ENCODE measurements around the gene SCUBE1. TPM values are rescaled to one million over a fixed set of nuclear protein-coding genes. Genes with fewer than 3 reads are reported as not detected.
A peak's percentile ranks its signal among the peaks of the same experiment; 100 is the strongest.

SCUBE1 gene
- total RNA-seq, 1 donor from 2014 or later: 0.64 TPM

DNA sequence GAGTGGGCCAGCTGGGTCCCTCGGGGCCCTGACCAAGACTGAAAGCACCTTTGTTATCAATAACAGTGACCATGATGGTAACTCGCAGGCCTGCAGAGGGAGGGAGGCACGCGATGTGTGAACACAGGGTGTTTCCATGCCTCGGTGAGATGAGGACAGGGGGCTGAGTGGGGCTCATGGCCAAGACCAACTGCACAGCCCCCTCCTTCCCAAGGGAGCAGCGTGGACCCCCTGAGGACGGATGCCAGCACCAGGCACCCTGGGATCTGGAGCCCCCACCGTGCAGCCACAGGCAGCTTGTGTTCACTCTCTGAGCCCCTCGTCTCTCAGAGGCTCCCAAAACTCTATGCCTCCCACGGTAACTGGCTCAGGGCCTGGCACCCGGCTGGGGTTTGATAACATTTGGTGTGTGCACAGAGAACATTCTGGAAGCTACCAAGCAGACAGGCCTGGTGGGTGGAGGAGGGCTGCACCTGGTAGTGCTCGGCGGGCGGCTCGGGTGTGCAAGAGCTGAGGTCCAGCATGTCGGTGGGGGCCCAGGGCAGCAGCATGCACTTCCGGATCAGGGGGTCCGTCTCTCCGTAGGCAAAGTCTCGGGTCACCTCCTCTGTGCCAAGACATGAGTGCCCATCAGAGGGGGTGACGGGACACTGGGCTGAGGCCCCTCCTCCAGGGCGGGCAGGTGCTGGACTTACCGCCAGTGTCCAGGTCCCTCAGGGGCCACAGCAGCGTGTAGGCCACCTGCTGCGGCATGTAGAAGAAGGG, 163.8 kb downstream of the SCUBE1 start:
- DNase-seq: no peak
- no peak for ATAC-seq
- intact Hi-C loops (cut with micrococcal nuclease): no loop called here

DNA sequence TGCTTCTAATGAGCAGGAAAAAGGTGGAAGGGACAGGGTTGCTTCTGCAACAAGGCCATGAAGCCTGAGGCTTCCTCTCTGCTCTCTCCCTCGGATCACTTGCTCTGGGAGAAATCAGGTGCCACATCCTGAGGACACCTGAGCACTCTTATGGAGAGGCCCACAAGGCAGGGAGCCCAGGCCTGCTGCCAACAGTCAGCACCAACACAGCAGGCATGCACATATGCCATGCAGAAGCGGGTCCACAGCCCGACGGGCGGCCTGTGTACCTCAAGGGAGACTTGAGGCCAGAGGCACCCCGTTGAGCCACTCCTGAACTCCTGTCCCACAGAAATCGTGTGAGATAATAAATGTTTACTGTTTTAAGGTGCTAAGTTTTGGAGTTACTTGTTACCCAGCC, 165.7 kb downstream of the SCUBE1 start:
- intact Hi-C loops (cut with micrococcal nuclease): no loop called here
- ATAC-seq (no peak), DNase-seq (no peak)

DNA sequence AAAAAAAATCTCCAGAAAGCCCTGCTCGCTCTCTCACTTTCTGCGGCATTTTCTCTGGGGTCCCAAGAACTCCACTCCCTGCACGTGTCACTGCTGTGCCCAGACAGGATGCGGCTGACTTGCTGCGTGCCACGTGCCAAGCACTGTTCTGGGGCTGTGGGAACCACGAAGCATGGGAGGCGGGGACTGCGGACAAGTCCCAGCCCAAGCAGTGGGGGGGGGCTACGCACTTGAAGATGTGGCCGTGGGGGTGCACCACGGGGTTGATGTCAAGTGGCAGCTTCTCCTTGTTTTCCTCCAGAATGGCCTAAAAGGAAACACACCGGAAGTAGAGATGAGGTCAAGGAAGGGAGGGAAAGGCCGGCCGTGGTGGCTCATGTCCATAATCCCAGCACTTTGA, 167.1 kb downstream of the SCUBE1 start:
- intact Hi-C loops (cut with micrococcal nuclease): no loop called here
- DNase-seq: no peak
- ATAC-seq: no peak

DNA sequence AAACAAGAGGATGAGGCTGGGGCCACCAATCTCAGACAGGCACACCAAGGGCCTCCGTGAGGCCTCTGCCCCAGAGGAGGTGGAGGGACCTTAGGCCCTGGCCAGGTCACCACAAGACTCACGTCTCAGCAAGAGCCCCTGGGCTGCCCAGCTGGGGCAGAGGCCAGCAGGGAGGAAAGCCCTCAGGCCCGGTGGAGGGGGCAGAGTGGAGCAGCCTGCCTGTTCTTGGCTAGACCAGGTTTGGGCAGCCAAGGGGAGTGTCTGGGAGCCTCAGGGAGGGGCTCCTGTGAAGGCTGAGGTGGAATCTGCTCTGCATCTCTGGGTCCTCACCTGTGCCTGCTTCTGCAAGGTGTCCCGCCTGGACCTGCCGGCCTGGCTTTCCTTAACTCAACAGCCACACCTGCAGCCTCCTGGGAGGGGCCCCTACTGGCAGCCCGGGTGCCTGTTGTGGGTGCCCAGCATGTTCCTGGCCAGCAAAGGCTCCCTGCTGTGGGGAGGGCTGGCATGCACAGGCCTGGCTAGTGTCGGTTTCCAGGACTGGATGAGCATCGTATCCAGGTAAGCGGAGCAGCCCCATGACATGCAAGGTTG, 168.1 kb downstream of the SCUBE1 start:
- DNase-seq: no peak
- no peak for ATAC-seq
- intact Hi-C loops (cut with micrococcal nuclease): no loop called here

DNA sequence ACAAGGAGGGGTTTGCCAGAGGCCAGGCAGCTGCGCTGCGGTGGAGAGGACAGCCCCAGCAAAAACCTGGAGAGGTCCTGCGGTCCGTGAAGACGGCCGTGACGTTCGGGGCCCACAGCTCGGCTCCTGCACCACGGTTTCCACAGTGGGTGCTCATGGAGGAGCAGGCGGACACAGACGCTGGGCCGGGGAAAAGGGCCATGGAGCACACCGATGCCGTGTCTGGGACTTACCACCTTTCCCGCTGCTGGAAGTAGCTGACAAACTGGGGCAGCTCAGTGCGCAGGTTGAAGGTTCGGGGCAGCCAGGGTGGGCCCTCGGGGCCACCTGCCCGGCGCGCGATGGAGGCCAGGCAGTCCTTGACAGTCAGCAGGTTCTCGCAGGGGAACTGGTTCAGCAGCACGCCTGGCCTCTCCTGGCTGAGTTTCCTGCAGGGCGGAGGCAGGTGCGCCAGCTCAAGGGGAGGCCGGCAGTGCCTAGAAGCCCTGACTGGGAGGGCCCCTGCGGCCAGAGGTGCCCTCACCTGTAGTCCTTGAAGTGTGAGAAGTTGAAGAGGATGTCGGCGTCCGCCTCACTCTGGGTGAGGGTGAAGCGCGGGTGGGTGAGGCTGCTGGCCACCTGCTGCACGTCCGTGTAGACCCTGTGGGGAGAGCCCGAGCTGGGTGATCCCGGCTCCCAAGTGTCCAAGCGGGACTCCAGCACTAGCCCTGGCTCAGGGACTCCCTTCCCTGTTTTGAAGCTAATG, 169.0 kb downstream of the SCUBE1 start:
- ATAC-seq (no peak), DNase-seq (no peak)
- intact Hi-C loops (cut with micrococcal nuclease): no loop called here

DNA sequence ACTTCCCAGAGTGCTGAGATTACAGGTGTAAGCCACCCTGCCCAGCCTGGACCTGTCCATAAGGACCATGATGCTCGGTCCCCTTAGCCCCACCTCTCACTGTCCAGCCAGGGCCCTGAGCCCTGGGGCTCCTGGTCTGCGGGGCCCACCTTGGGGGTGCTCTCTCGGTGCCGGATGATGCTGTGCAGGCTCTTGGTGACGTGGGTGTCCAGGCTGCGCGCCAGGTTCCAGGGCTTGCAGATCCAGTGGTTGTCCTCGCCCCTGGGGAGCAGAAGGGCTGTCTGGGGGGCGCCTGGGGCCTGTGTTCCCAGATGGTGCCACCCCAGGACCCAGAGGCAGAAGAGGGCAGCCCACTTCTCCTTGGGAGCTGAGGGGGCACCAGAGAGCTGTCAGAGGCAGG, 169.6 kb downstream of the SCUBE1 start:
- ATAC-seq: no peak
- intact Hi-C loops (cut with micrococcal nuclease): no loop called here

DNA sequence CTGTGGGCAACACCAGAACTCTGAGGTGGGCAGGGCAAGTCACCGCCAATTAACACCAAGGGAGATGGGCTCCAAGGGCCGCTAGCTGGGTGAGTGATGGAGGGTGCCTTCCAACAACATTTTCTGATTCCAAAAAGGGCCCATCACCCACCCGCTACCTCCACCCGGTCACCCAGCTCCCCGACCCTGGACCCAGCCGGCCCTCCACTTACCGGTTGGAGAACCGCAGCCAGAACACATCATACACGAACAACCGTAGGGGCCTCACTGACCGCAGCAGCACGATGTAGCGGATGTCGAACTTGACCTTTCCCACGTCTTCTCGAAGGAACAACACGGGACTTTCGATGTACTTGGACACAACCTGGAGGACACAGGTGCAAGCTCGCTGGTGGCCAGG, 171.0 kb downstream of the SCUBE1 start:
- DNase-seq (no peak), ATAC-seq (no peak)
- intact Hi-C loops (cut with micrococcal nuclease): no loop called here

More for the DNA sequence above, 169.6 kb downstream of the SCUBE1 start:
- DNase-seq: no peak

DNA sequence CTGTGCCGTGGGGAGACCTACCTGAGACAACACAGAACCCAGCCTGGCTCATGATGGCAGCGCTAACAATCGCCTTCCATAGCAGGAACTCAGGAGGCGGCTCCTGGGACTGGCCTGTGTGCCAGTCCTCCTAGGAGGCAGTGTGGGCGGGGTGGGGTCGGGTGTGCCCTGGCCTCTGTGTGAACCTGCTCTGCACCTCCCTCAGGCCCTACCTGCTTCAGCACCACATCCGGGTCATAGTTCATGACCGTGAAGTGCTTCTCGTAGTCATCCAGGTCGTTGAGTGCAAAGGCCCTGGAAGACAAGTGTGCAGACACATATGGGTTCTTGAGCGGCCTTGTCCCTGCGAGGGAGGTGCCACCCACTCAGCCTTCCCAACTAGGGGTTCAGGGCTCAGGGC, 171.6 kb downstream of the SCUBE1 start:
- intact Hi-C loops (cut with micrococcal nuclease): no loop called here
- no peak for ATAC-seq
- DNase-seq: no peak

DNA sequence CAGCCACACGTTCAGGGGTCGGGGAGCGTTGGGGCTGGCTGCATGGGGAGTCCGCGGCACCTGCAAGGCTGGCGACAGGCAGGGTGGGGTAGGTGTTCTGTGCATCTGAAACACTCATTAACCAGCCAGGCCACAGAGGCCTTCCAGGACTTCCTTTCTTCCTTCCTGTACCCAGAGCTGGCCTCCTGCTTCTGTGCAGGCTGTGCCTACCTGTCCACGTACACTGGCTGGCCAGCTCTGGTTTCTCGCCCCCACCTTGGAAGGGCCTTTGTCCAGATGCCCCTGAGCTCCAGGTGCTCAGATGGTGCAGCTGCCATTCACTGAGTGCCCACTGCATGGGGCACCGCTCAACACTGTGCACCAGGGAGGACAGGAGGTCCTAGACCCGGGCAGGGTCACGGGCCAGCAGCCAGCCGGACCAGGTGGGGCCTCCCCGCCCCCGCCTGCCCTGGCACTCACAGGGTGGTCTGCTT, 172.1 kb downstream of the SCUBE1 start:
- intact Hi-C loops (cut with micrococcal nuclease): no loop called here
- no peak for DNase-seq
- ATAC-seq: no peak

DNA sequence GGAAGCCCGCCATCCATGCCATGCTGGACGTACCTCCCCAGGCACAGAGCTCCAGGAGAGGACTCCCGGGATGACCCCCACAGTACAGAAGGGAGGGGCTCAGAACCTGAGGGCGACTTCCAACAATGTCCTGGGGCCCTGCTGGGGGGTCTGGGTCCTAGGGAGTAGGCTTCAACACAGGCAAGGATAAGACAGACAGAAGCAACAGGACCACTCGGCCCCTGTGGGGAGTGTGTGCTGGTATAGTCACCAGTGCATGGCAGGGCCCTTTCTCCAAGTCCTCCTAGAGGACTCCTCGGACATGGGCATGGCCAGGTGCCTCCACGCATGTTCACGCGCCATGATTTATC, 173.1 kb downstream of the SCUBE1 start:
- DNase-seq (no peak), ATAC-seq (no peak)
- intact Hi-C loops (cut with micrococcal nuclease): no loop called here

DNA sequence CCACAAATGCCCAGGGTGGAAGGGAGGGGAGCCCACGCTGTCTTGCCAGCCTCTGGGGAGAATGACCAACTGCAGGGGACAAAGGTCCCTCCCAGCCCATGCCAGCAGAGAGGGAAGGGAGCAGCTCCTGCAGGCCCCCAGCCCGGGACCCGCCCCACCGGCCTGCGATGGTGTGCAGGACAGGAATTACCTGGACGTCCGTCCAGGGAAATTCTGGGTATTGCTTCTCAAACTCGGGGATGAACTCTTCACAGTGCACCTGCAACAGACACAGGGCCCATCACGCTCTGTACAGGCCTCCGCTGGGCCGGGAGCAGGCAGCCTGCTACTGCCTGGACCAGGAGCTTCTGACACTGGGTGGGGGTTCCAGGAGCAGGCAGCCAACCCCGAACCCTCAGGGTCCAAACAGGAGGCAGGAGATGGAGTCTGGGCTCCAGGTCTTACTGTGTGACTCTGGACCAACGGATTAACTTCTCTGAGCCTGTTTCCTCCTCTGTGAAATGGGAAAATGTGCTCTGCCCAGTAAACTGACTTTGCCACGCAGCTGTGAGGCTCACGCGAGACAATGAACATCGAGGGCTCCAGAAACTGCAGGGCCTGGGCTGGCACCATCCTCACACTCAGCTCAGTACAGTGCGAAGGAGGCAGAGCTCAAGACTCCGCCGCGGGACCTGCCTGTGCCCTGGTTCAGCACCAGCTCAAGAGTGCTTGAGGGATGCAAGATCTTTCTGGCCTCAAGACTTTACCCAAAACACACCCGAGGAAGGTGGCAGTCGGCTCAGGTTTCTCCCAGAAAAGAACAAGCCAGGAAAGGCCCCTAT, 173.7 kb downstream of the SCUBE1 start:
- ATAC-seq (no peak), DNase-seq (no peak)
- intact Hi-C loops (cut with micrococcal nuclease): no loop called here

DNA sequence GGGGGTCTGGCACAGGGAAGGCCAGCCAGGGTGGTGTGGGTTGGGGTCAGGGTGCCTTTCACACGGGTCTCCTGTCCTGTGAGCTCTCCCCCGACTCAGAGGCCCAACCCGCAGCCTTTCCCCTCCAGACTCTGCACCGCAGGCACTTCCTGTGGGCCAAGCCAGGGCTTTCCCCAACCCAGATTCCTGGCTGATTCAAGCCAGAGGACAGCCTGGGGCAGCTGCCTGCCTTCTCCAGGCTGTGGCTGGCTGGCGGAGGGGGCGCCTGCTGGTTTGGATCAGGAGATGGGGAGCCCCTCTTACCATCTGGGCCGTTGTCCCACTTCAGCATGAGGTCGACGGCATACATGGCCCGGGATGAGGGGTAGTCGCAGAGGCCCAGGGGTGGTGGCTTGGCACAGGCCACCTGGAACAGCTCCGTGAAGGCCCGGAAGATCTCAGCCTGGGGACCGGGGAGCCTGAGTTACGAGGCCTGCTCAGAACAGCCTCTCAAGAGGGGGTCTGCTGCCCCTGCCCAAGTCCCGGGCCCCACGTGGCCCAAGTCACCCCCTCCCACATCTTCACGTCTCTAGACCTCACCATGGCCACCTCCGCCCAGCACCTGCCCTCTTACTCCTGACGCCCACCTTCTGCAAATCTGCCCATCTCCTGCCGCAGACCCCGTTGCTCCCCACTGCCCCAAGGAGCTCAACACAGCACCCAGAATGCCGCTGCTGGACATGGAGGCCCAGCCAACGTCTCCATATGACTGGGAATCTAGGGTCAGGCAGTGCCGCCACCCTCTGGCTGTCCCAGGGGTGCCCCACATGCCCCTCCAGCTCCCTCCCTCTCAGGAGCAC, 174.5 kb downstream of the SCUBE1 start:
- no peak for DNase-seq
- ATAC-seq: peak; percentile 24
- intact Hi-C loops (cut with micrococcal nuclease): no loop called here

DNA sequence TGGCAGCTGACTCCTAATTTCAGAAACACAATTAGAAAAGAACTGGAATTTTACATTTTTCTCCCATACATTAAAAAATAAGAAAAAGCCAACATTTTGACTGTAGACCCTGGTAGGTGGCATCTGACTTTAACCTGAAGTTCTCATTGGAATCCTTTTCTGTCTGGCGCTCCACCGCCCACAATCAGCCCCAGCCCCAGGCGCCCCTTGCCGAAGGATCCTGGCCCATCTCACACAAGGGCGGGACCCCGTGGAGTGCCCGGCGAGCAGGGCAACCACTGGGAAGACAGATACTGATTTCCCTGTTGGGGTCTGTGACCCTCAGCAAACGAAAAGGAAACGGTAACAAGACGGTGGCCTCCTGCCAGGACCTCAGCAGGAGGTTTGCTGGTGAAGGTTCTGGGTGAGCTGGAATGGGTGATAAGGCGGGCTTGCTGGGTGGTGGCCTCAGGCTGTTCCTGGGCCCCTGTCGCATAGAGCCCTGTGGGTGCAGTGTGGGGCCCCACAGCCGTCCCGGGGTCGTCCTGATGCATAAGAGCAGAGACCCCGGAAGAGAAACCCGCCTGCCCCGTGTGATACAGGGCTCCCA, 176.1 kb downstream of the SCUBE1 start:
- no peak for DNase-seq
- intact Hi-C loops (cut with micrococcal nuclease): no loop called here
- no peak for ATAC-seq

DNA sequence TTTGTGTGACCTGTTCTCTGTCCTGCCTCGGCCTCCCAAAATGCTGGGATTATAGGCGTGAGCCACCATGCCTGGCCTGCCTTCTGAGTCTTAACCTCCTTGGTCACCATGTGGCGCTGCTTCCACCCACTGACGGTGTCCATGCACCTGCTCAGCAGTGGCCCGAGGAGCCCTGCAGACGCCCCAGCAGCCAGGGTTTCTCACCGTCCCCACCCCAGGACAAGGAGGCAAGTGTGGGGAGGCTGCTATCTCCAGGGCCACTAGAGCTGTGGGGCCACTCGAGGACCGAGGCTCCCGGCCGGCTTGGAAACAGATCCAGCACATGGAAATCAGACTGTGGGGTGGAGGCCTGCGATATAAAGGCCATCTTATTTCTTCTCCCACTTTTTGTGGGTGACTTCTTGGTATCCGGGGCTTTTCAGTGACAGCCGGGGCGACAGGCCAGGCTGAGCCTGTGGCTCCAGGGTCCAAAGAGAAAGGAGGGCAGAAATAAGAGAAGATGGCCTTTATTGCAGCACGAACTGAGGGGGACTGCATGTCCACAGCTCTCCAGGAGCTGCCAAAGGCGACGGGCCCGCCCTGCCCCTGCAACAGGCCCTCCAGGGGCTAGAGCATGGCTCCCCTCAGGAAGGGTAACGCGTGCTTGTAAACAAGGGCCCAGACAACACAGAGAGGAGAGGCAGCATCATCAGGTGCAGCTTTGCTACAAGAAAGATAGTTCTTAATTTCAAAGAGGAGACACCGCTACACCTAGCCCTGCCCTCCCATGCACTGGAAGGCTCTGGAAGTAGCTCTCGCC, 176.8 kb downstream of the SCUBE1 start:
- DNase-seq (no peak), ATAC-seq (no peak)
- intact Hi-C loops (cut with micrococcal nuclease): no loop called here

DNA sequence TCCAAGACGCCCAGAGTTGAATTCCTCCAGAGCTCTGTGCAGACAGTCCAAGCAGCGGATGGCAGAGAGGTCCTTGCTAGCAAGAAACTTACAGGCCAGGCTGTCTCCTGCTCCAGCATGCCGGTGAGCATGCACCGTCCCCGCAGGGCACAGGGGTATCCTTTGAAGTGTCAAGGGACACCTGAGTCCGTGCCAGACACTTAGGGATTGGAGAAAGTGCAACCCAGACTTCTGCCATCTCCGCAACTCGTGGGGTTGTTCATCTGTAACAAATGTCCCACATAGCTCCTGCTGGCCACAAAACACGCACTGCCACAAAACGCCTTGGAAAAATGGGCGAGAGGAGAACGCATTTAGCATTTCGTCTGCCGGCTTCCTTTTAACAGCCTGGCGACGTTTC, 178.5 kb downstream of the SCUBE1 start:
- DNase-seq: no peak

DNA sequence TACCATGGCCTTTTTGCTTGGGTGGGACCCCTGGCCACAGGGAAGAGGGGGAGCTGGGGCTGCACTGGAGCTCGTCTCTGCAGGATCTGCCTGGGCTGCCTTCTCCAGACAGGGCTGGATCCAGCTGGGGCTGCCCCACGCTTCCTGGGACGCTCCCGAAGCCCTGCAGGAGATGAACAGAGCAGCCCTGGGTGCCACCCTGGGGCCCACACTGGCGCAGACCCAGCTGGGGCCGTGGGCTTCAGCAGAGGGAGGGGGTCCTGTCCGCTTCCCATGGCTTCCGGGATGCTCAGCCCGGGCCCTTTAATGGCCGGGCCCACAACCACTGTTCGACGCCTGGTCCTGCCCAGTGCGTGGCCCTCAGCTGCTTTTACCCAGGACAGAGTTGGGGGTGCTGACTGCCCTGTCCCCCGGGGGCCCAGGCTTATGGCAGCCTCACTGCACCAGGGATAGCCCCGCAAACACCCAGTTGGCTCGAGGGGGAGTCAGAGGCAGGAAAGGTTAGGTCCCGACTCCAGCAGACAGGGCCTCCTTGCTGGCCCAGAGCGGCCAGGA, 179.9 kb downstream of the SCUBE1 start:
- intact Hi-C loops (cut with micrococcal nuclease): no loop called here
- ATAC-seq: no peak
- no peak for DNase-seq

More for the DNA sequence above, 178.5 kb downstream of the SCUBE1 start:
- peak; percentile 8 for ATAC-seq
- intact Hi-C loops (cut with micrococcal nuclease): no loop called here

DNA sequence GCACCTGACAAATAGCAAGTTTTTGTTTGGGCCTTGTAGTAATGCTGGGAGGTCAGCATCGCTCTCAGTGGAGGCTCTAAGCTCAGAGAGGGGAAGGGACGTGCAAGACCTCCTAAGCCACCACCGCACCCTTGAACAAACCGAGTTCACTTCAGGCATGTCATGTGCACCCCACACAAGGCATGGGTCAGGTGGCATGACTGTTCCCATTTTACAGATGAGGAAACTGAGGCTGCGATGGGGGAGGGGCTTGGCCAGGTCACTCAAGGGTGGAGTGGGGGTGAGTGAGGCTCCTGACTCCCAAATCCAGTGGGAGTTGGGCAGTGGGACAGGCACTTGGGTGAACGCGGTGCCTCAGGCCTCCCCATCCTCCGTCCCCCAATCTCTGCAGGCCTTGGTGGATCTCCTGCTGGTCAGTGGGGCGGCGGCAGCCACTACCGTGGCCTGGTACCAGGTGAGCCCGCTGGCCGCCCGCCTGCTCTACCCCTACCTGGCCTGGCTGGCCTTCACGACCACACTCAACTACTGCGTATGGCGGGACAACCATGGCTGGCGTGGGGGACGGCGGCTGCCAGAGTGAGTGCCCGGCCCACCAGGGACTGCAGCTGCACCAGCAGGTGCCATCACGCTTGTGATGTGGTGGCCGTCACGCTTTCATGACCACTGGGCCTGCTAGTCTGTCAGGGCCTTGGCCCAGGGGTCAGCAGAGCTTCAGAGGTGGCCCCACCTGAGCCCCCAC, 180.6 kb downstream of the SCUBE1 start:
- ATAC-seq: no peak
- intact Hi-C loops (cut with micrococcal nuclease): no loop called here
- DNase-seq: no peak
